GM19193 (cell line): ENCODE data around the gene NTSR2.

Source experiments
- POLR2A ChIP-seq: IDR thresholded peaks from 4 replicates; pipeline ENCODE4 v1.6.1; 2011; ENCODE audit not compliant: insufficient read depth, insufficient read length; ENCODE audit errors: extremely low read depth

The NTSR2 gene

GRCh38 chr2:11669454-11670291, at the start of gene NTSR2:
NTSR2 (minus strand) TSS chr2:11670195; CDS start chr2:11670129, 66 bp downstream.
- TF ChIP-seq POLR2A, result no peak

GRCh38 chr2:11719230-11719977, 49.4 kb upstream of the NTSR2 start:
- TF ChIP-seq POLR2A, result no peak

GRCh38 chr2:11718606-11719005, 48.6 kb upstream of the NTSR2 start:
- TF ChIP-seq POLR2A, result no peak

GRCh38 chr2:11717623-11718022, 47.6 kb upstream of the NTSR2 start:
- TF ChIP-seq POLR2A, result no peak

GRCh38 chr2:11716689-11717321, 46.8 kb upstream of the NTSR2 start:
- no peak for TF ChIP-seq POLR2A

GRCh38 chr2:11715987-11716652, 46.1 kb upstream of the NTSR2 start:
- no peak for TF ChIP-seq POLR2A

GRCh38 chr2:11713815-11714214, 43.8 kb upstream of the NTSR2 start:
- TF ChIP-seq POLR2A, result no peak

- no peak for TF ChIP-seq POLR2A
These were observed 42.9 kb upstream of the NTSR2 start for GRCh38 chr2:11712866-11713265.

GRCh38 chr2:11711751-11712150, 41.8 kb upstream of the NTSR2 start:
- no peak for TF ChIP-seq POLR2A

GRCh38 chr2:11711354-11711716, 41.3 kb upstream of the NTSR2 start:
- no peak for TF ChIP-seq POLR2A

- TF ChIP-seq POLR2A, result no peak
These were observed 40.8 kb upstream of the NTSR2 start for GRCh38 chr2:11710632-11711353.

GRCh38 chr2:11710210-11710609, 40.2 kb upstream of the NTSR2 start:
- no peak for TF ChIP-seq POLR2A

GRCh38 chr2:11709293-11709692, 39.3 kb upstream of the NTSR2 start:
- no peak for TF ChIP-seq POLR2A

GRCh38 chr2:11708106-11708505, 38.1 kb upstream of the NTSR2 start:
- no peak for TF ChIP-seq POLR2A

- no peak for TF ChIP-seq POLR2A
These were observed 35.7 kb upstream of the NTSR2 start for GRCh38 chr2:11705711-11706110.

- TF ChIP-seq POLR2A, result no peak
These were observed 35.1 kb upstream of the NTSR2 start for GRCh38 chr2:11705063-11705462.
